HCT116 (cell line): ENCODE data around the gene ALDH16A1. TPM values are rescaled to one million over a fixed set of nuclear protein-coding genes. Genes with fewer than 3 reads are reported as not detected.

ENCODE experiments used
- ATAC-seq: fragments of 200-7000 bp; cut with Tn5 transposase; 2 replicates; pipeline ENCODE4 v1.9.1; 2020; ENCODE audit warnings: mild to moderate bottlenecking, moderate library complexity
- BruUV-seq: library from RNA; stranded (reverse); fragments of 400-500 nt; replicated peaks from 2 replicates; lab custom pipeline; 2021; lab: Mats Ljungman, UMichigan
- CTCF ChIA-PET: fragments of 300-600 bp; sonication (Branson Sonifier 250); formaldehyde crosslinking; loops from one replicate; lab custom pipeline; 2021; ENCODE audit warnings: antibody characterized with exemption; lab: Charles Lee
- POLR2A ChIA-PET: fragments of 300-600, 350-600 bp; sonication (Branson Sonifier 250); formaldehyde crosslinking; loops from one replicate; lab custom pipeline; 2021; ENCODE audit warnings: antibody characterized with exemption; lab: Charles Lee
- RAD21 ChIA-PET, 2 experiments: fragments of 300-600 bp; sonication (Branson Sonifier 250); formaldehyde crosslinking; loops; one replicate each; lab custom pipeline; 2023; ENCODE audit warnings: low total read pairs in 2 of 2; ENCODE audit not compliant: uncharacterized antibody in 2 of 2, unreplicated experiment in 2 of 2, low non-redundant PET in 1 of 2; lab: Charles Lee
- DNase-seq: peaks from one replicate; pipeline ENCODE4 v3.0.0-alpha.2; 2010; ENCODE audit warnings: low read depth, low spot score
- H2AFZ ChIP-seq: fragments of 200-600 bp; shearing (Covaris generic), sonication (generic); 2 replicates; pipeline ENCODE4 v1.6.1; 2017; ENCODE audit warnings: low read depth, mixed run types, mixed read lengths, antibody characterized with exemption, low read length; ENCODE audit not compliant: poor library complexity, severe bottlenecking
- H3K27ac ChIP-seq: 2 replicates; pipeline ENCODE4 v1.5.1; 2012; ENCODE audit warnings: low read depth, low read length
- H3K27me3 ChIP-seq: fragments of 200-600 bp; sonication (generic); 2 replicates; pipeline ENCODE4 v1.6.1; 2016; ENCODE audit warnings: mixed run types, low read length, mixed read lengths; ENCODE audit not compliant: insufficient read depth
- H3K36me3 ChIP-seq, 2 experiments: fragments of 200-500 bp in 1 of 2; fragments of 200-600 bp in 1 of 2; sonication (Bioruptor generic) in 1 of 2; sonication (generic) in 1 of 2; 2 replicates each; pipeline versions ENCODE4 v1.5.1 to v1.6.1; 2014 to 2016; ENCODE audit warnings: low read length in 2 of 2, inconsistent platforms in 1 of 2, mixed read lengths in 1 of 2, mixed run types in 1 of 2; ENCODE audit not compliant: insufficient read depth in 2 of 2, control insufficient read depth in 1 of 2
- H3K4me1 ChIP-seq, 2 experiments: fragments of 200-600 bp in 1 of 2; sonication (generic) in 1 of 2; 2 replicates each; pipeline versions ENCODE4 v1.5.1 to v1.6.1; 2012 to 2017; ENCODE audit warnings: low read length in 2 of 2, inconsistent platforms in 1 of 2, mild to moderate bottlenecking in 1 of 2, mixed read lengths in 1 of 2, mixed run types in 1 of 2, moderate library complexity in 1 of 2; ENCODE audit not compliant: insufficient read depth in 2 of 2, control insufficient read depth in 1 of 2
- H3K4me2 ChIP-seq: fragments of 200-600 bp; sonication (generic); 2 replicates; pipeline ENCODE4 v1.6.1; 2017; ENCODE audit warnings: mixed run types, low read length, mixed read lengths
- H3K4me3 ChIP-seq, 2 experiments: fragments of 200-600 bp in 1 of 2; sonication (generic) in 1 of 2; replicated peaks in 1 of 2; 2 replicates each; pipeline ENCODE4 v1.5.1; 2011 to 2016; ENCODE audit warnings: low read length in 2 of 2, control low read depth in 1 of 2, low read depth in 1 of 2, mild to moderate bottlenecking in 1 of 2, mixed read lengths in 1 of 2, mixed run types in 1 of 2
- H3K79me2 ChIP-seq: fragments of 200-600 bp; sonication (generic); 2 replicates; pipeline ENCODE4 v1.6.1; 2017; ENCODE audit warnings: mild to moderate bottlenecking, mixed run types, low read length, moderate library complexity, mixed read lengths; ENCODE audit not compliant: insufficient read depth
- H3K9ac ChIP-seq: fragments of 200-600 bp; sonication (generic); 2 replicates; pipeline ENCODE4 v1.6.1; 2016; ENCODE audit warnings: low read length, mixed read lengths
- H3K9me2 ChIP-seq: fragments of 200-600 bp; sonication (generic), shearing (Covaris generic); 2 replicates; pipeline ENCODE4 v1.6.1; 2017; ENCODE audit warnings: mixed run types, mild to moderate bottlenecking, moderate library complexity; ENCODE audit not compliant: insufficient read depth
- H3K9me3 ChIP-seq, 2 experiments: fragments of 200-500 bp in 1 of 2; fragments of 200-600 bp in 1 of 2; sonication (Bioruptor generic) in 1 of 2; sonication (generic) in 1 of 2; 2 replicates each; pipeline ENCODE4 v1.6.1; 2014 to 2017; ENCODE audit warnings: low read length in 2 of 2, mixed read lengths in 2 of 2, inconsistent platforms in 1 of 2, low read depth in 1 of 2, mild to moderate bottlenecking in 1 of 2, mixed run types in 1 of 2, moderate library complexity in 1 of 2; ENCODE audit not compliant: control insufficient read depth in 1 of 2, insufficient read depth in 1 of 2
- H4K20me1 ChIP-seq: fragments of 200-600 bp; sonication (generic), shearing (Covaris generic); 2 replicates; pipeline ENCODE4 v1.6.1; 2017; ENCODE audit warnings: mixed run types, mild to moderate bottlenecking, moderate library complexity; ENCODE audit not compliant: insufficient read depth
- CBX3 ChIP-seq: IDR thresholded peaks from 2 replicates; pipeline ENCODE4 v1.6.1; 2012; ENCODE audit warnings: low read depth
- EGR1 ChIP-seq: IDR thresholded peaks from 2 replicates; pipeline ENCODE4 v1.6.1; 2012; ENCODE audit warnings: low read depth
- ELF1 ChIP-seq: IDR thresholded peaks from 2 replicates; pipeline ENCODE4 v1.6.1; 2012; ENCODE audit warnings: low read depth, borderline replicate concordance
- EZH2phosphoT487 ChIP-seq: fragments of 200-600 bp; IDR thresholded peaks from 2 replicates; pipeline ENCODE4 v1.6.1; 2018; ENCODE audit warnings: antibody characterized with exemption, borderline replicate concordance
- FOSL1 ChIP-seq: IDR thresholded peaks from 2 replicates; pipeline ENCODE4 v1.6.1; 2012; ENCODE audit warnings: low read depth
- POLR2A ChIP-seq: IDR thresholded peaks from 2 replicates; pipeline ENCODE4 v1.7.0; 2011; ENCODE audit warnings: borderline replicate concordance; ENCODE audit not compliant: insufficient read depth, insufficient read length; ENCODE audit errors: extremely low read depth
- POLR2AphosphoS5 ChIP-seq: IDR thresholded peaks from 2 replicates; pipeline ENCODE4 v1.6.1; 2011; ENCODE audit warnings: mild to moderate bottlenecking, low read depth, low read length, moderate library complexity
- RAD21 ChIP-seq: IDR thresholded peaks from 2 replicates; pipeline ENCODE4 v1.6.1; 2012; ENCODE audit warnings: low read depth, mild to moderate bottlenecking
- SIN3A ChIP-seq: IDR thresholded peaks from 2 replicates; pipeline ENCODE4 v1.6.1; 2012; ENCODE audit warnings: low read depth
- SP1 ChIP-seq: IDR thresholded peaks from 2 replicates; pipeline ENCODE4 v1.6.1; 2012; ENCODE audit warnings: low read depth
- SRF ChIP-seq: IDR thresholded peaks from 2 replicates; pipeline ENCODE4 v1.6.1; 2012; ENCODE audit warnings: low read depth
- intact Hi-C: fragments of 100-400 bp; cut with micrococcal nuclease; formaldehyde crosslinking; loops from 2 replicates; pipeline ENCODE4 v1.10.0; 2022
- total RNA-seq: library from RNA; stranded (reverse); gene quantifications from one replicate; pipeline ENCODE4 v1.2.1, GENCODE V29; 2021; ENCODE audit not compliant: unreplicated experiment
- TF ChIP-seq, protein P1 (sequence below): IDR thresholded peaks from 2 replicates; pipeline ENCODE4 v1.6.1; 2012; ENCODE audit warnings: low read depth
- TF ChIP-seq, protein P2 (sequence below): IDR thresholded peaks from 2 replicates; pipeline ENCODE4 v1.6.1; 2012
- TF ChIP-seq, protein P3 (sequence below), 3 experiments: fragments of 200-600 bp in 1 of 3; sonication (generic) in 1 of 3; IDR thresholded peaks in 2 of 3; conservative IDR thresholded peaks in 1 of 3; 2 replicates each; pipeline ENCODE4 v1.5.1; 2012 to 2017; ENCODE audit warnings: low read depth in 2 of 3, low read length in 2 of 3, antibody characterized with exemption in 1 of 3, borderline replicate concordance in 1 of 3, control low read depth in 1 of 3, mild to moderate bottlenecking in 1 of 3, mixed read lengths in 1 of 3, mixed run types in 1 of 3, moderate library complexity in 1 of 3; ENCODE audit not compliant: insufficient read depth in 1 of 3

ALDH16A1 gene
- total RNA-seq, 1 experiment from 2014 or later, result 22.8 TPM

DNA sequence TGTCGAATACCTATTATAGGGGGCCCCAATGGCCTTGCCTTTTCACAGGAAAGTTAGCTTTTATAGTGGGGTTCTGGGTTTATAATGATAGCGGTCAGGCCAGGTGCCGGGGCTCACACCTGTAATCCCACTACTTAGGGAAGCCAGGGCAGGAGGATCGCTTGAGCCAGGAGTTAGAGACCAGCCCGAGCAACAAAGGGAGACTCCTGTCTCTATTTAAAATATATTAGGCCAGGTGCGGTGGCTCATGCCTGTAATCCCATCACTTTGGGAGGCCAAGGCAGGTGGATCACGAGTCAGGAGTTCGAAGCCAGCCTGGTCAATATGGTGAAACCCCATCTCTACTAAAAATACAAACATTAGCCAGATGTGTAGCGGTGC, 50.5 kb downstream of the ALDH16A1 start:
- no peak overlapping the region for H3K4me3 ChIP-seq
- H3K79me2 ChIP-seq, result peaks cover 10% of the 10 kb centered on the region
- no peaks in the 10 kb centered on the region for H3K27me3 ChIP-seq
- no peaks in the 10 kb centered on the region for H3K9me3 ChIP-seq
- H3K9ac ChIP-seq, result no peak overlapping the region
- peaks cover 5 to 29% of the 10 kb centered on the region in 2 experiments for H3K4me1 ChIP-seq
- DNase-seq, result no peak
- H3K9me2 ChIP-seq, result no peaks in the 10 kb centered on the region
- peaks cover 5% of the 10 kb centered on the region; the same call in 1 of the 2 replicates for H4K20me1 ChIP-seq
- no peak for ATAC-seq
- peak overlapping the region; percentile 84 for H2AFZ ChIP-seq
- BruUV-seq, result no TSS peak
- H3K27ac ChIP-seq, result no peak overlapping the region; the same call in 1 of the 2 replicates
- peak overlapping the region; percentile 28; the same call in 1 of the 2 replicates for H3K4me2 ChIP-seq
- intact Hi-C loops, result loop anchor here (1.0 to 2.0 kb wide), 3 partner anchors 44 to 173 kb away; partner anchors contain the start of gene PRMT1
- TF ChIP-seq SP1 (no peak), FOSL1 (no peak), CBX3 (no peak), POLR2A (no peak), EZH2phosphoT487 (no peak), RAD21 (no peak), SRF (no peak), POLR2AphosphoS5 (no peak), SIN3A (no peak), EGR1 (no peak), ELF1 (no peak)
- TF ChIP-seq, protein P1, sequence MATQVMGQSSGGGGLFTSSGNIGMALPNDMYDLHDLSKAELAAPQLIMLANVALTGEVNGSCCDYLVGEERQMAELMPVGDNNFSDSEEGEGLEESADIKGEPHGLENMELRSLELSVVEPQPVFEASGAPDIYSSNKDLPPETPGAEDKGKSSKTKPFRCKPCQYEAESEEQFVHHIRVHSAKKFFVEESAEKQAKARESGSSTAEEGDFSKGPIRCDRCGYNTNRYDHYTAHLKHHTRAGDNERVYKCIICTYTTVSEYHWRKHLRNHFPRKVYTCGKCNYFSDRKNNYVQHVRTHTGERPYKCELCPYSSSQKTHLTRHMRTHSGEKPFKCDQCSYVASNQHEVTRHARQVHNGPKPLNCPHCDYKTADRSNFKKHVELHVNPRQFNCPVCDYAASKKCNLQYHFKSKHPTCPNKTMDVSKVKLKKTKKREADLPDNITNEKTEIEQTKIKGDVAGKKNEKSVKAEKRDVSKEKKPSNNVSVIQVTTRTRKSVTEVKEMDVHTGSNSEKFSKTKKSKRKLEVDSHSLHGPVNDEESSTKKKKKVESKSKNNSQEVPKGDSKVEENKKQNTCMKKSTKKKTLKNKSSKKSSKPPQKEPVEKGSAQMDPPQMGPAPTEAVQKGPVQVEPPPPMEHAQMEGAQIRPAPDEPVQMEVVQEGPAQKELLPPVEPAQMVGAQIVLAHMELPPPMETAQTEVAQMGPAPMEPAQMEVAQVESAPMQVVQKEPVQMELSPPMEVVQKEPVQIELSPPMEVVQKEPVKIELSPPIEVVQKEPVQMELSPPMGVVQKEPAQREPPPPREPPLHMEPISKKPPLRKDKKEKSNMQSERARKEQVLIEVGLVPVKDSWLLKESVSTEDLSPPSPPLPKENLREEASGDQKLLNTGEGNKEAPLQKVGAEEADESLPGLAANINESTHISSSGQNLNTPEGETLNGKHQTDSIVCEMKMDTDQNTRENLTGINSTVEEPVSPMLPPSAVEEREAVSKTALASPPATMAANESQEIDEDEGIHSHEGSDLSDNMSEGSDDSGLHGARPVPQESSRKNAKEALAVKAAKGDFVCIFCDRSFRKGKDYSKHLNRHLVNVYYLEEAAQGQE, result no peak
- TF ChIP-seq, protein P2, sequence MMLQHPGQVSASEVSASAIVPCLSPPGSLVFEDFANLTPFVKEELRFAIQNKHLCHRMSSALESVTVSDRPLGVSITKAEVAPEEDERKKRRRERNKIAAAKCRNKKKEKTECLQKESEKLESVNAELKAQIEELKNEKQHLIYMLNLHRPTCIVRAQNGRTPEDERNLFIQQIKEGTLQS, result no peak
- TF ChIP-seq, protein P3, sequence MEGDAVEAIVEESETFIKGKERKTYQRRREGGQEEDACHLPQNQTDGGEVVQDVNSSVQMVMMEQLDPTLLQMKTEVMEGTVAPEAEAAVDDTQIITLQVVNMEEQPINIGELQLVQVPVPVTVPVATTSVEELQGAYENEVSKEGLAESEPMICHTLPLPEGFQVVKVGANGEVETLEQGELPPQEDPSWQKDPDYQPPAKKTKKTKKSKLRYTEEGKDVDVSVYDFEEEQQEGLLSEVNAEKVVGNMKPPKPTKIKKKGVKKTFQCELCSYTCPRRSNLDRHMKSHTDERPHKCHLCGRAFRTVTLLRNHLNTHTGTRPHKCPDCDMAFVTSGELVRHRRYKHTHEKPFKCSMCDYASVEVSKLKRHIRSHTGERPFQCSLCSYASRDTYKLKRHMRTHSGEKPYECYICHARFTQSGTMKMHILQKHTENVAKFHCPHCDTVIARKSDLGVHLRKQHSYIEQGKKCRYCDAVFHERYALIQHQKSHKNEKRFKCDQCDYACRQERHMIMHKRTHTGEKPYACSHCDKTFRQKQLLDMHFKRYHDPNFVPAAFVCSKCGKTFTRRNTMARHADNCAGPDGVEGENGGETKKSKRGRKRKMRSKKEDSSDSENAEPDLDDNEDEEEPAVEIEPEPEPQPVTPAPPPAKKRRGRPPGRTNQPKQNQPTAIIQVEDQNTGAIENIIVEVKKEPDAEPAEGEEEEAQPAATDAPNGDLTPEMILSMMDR (IDR thresholded peaks at IDR 0.05 in 2 of 3, conservative IDR thresholded peaks at IDR 0.05 in 1 of 3; ENCODE audit: borderline replicate concordance in 1 of 3, insufficient read depth in 1 of 3, low read depth in 2 of 3, low read length in 2 of 3), result no peak
- RAD21 ChIA-PET, result interaction anchor here (1.4 to 2.0 kb wide), 2 partner anchors 43 kb away, joined by 8 read pairs; no protein-coding TSS in a partner anchor
- CTCF ChIA-PET, result interaction anchor here (0.9 to 4.2 kb wide), 4 partner anchors 43 to 67 kb away, joined by 3 to 43 read pairs (median 6); no protein-coding TSS in a partner anchor
- H3K36me3 ChIP-seq, result peaks cover 3 to 8% of the 10 kb centered on the region in 2 experiments; a peak in 2 of 4 replicates
- POLR2A ChIA-PET, result interaction anchor here (1.0 kb wide), 1 partner anchor 173 kb away, joined by 3 read pairs; the partner anchor contains the start of gene PRMT1
